ENCODE data around the gene MRPL51. TPM values are rescaled to one million over a fixed set of nuclear protein-coding genes. Genes with fewer than 3 reads are reported as not detected.
"Not testable (repeated sequence)": the region's sequence is repeated elsewhere in the genome, so short reads cannot be mapped to it uniquely, and the experiment has no call there.

The MRPL51 gene
- total RNA-seq, 1 donor from 2014 or later: 168 TPM

DNA sequence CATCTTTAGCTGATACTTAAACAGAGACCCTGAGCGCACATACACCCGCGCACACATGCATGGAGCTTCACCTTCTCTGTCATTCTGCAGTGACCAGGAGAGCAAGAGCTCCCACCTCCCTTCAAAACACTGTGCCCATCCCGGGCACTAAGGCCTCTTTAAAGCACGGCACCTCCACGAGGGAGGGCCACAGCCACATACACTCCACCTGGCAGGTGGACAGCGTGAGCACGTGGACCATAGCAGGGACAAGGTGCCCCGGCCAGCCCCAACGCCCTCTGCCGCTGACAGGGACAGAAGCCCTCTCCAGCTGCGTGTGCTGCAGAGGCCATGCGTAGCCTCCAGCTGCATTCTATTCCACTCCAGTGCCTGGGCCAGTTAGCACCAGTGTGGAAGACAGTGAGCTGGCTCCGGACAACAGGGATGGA, 46.7 kb upstream of the MRPL51 start:
- Mint-ChIP-seq H3K27ac (ENCODE audit: unreplicated experiment) (no peak overlapping the region), H3K4me3 (ENCODE audit: unreplicated experiment) (peak overlapping the region; percentile 21), H3K27me3 (ENCODE audit: unreplicated experiment) (peaks cover 19% of the 10 kb centered on the region), H3K4me1 (ENCODE audit: unreplicated experiment) (peaks cover 40% of the 10 kb centered on the region), H3K36me3 (ENCODE audit: low read depth, unreplicated experiment) (peaks cover 28% of the 10 kb centered on the region), H3K9me3 (ENCODE audit: unreplicated experiment) (no peaks in the 10 kb centered on the region)
- no peak for DNase-seq (ENCODE audit: low spot score)
- TF ChIP-seq, protein P1, sequence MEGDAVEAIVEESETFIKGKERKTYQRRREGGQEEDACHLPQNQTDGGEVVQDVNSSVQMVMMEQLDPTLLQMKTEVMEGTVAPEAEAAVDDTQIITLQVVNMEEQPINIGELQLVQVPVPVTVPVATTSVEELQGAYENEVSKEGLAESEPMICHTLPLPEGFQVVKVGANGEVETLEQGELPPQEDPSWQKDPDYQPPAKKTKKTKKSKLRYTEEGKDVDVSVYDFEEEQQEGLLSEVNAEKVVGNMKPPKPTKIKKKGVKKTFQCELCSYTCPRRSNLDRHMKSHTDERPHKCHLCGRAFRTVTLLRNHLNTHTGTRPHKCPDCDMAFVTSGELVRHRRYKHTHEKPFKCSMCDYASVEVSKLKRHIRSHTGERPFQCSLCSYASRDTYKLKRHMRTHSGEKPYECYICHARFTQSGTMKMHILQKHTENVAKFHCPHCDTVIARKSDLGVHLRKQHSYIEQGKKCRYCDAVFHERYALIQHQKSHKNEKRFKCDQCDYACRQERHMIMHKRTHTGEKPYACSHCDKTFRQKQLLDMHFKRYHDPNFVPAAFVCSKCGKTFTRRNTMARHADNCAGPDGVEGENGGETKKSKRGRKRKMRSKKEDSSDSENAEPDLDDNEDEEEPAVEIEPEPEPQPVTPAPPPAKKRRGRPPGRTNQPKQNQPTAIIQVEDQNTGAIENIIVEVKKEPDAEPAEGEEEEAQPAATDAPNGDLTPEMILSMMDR (IDR thresholded peaks at IDR 0.05; ENCODE audit: unreplicated experiment): no peak

DNA sequence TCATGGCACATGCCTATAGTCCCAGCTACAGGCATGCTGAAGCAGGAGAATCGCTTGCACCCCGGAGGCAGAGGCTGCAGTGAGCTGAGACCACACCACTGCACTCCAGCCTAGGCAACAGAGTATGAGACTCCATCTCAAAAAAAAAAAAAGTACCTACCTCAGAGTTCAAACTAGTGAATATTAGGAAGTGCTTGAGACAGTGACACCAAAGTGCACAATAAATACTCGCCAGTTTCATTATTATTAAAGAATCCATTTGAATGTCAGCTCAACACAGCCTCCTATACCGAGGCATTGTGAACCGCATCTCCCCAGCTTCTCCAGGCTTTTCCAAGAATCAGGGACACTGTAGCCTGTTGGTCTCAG, 46.2 kb upstream of the MRPL51 start:
- peaks cover 17% of the 10 kb centered on the region for H3K27me3 Mint-ChIP-seq (ENCODE audit: unreplicated experiment)
- H3K36me3 Mint-ChIP-seq (ENCODE audit: low read depth, unreplicated experiment): peaks cover 24% of the 10 kb centered on the region
- peaks cover 40% of the 10 kb centered on the region for H3K4me1 Mint-ChIP-seq (ENCODE audit: unreplicated experiment)
- peak overlapping the region; percentile 52 for H3K27ac Mint-ChIP-seq (ENCODE audit: unreplicated experiment)
- no peaks in the 10 kb centered on the region for H3K9me3 Mint-ChIP-seq (ENCODE audit: unreplicated experiment)
- peak overlapping the region; percentile 21 for H3K4me3 Mint-ChIP-seq (ENCODE audit: unreplicated experiment)
- no peak for DNase-seq (ENCODE audit: low spot score)
- TF ChIP-seq, protein P1 (IDR thresholded peaks at IDR 0.05; ENCODE audit: unreplicated experiment): no peak

DNA sequence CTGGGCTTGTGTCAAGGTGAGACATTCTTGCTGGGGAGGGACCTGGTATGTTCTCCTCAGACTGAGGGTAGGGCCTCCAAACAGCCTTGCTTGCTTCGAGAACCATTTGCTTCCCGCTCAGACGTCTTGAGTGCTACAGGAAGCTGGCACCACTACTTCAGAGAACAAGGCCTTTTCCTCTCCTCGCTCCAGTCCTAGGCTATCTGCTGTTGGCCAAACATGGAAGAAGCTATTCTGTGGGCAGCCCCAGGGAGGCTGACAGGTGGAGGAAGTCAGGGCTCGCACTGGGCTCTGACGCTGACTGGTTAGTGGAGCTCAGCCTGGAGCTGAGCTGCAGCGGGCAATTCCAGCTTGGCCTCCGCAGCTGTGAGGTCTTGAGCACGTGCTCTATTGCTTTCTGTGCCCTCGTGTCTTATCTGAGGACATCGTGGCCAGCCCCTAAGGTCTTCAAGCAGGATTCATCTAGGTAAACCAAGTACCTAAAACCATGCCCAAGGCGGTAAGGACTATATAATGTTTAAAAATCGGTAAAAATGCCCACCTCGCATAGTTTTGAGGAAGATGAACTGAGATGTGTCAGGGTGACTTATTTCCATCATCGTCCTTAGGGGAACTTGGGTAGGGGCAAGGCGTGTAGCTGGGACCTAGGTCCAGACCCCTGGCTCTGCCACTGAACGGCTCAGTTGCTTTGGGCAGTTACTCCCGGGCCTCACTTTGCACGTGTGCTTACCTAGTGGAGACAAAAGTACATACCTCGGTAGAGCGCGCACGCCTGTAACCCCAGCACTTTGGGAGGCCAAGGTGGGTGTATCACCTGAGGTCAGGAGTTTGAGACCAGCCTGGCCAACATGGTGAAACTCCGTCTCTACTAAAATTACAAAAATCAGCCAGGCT, 45.6 kb upstream of the MRPL51 start:
- Mint-ChIP-seq H3K9me3 (ENCODE audit: unreplicated experiment) (no peaks in the 10 kb centered on the region), H3K4me1 (ENCODE audit: unreplicated experiment) (peaks cover 43% of the 10 kb centered on the region), H3K36me3 (ENCODE audit: low read depth, unreplicated experiment) (peaks cover 23% of the 10 kb centered on the region), H3K27me3 (ENCODE audit: unreplicated experiment) (peaks cover 21% of the 10 kb centered on the region), H3K4me3 (ENCODE audit: unreplicated experiment) (no peak overlapping the region), H3K27ac (ENCODE audit: unreplicated experiment) (peak overlapping the region; percentile 57)
- no peak for DNase-seq (ENCODE audit: low spot score)
- TF ChIP-seq, protein P1 (IDR thresholded peaks at IDR 0.05; ENCODE audit: unreplicated experiment): no peak

DNA sequence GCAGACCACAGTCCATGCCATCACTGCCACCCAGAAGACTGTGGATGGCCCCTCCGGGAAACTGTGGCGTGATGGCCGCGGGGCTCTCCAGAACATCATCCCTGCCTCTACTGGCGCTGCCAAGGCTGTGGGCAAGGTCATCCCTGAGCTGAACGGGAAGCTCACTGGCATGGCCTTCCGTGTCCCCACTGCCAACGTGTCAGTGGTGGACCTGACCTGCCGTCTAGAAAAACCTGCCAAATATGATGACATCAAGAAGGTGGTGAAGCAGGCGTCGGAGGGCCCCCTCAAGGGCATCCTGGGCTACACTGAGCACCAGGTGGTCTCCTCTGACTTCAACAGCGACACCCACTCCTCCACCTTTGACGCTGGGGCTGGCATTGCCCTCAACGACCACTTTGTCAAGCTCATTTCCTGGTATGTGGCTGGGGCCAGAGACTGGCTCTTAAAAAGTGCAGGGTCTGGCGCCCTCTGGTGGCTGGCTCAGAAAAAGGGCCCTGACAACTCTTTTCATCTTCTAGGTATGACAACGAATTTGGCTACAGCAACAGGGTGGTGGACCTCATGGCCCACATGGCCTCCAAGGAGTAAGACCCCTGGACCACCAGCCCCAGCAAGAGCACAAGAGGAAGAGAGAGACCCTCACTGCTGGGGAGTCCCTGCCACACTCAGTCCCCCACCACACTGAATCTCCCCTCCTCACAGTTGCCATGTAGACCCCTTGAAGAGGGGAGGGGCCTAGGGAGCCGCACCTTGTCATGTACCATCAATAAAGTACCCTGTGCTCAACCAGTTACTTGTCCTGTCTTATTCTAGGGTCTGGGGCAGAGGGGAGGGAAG, 44.7 kb upstream of the MRPL51 start:
- Mint-ChIP-seq H3K4me1 (ENCODE audit: unreplicated experiment) (peaks cover 43% of the 10 kb centered on the region), H3K27me3 (ENCODE audit: unreplicated experiment) (peaks cover 24% of the 10 kb centered on the region), H3K27ac (ENCODE audit: unreplicated experiment) (peak overlapping the region; percentile 78), H3K36me3 (ENCODE audit: low read depth, unreplicated experiment) (peaks cover 23% of the 10 kb centered on the region), H3K4me3 (ENCODE audit: unreplicated experiment) (peak overlapping the region; percentile 67)
- peak; percentile 80 for DNase-seq (ENCODE audit: low spot score)
- H3K9me3 Mint-ChIP-seq (ENCODE audit: unreplicated experiment): not testable (repeated sequence)
- TF ChIP-seq, protein P1 (IDR thresholded peaks at IDR 0.05; ENCODE audit: unreplicated experiment): peak; percentile 93

All from endothelial cell (in vitro differentiated cells).